Measurements from ENCODE around the gene WNT2B.

The WNT2B gene

GRCh38 chr1:112530832-112531231 lies 22.1 kb downstream of the WNT2B start:
- DNase-seq = no peak

- no peak for DNase-seq
These were observed 23.3 kb downstream of the WNT2B start for GRCh38 chr1:112532064-112532463.

GRCh38 chr1:112533029-112533428 lies 24.3 kb downstream of the WNT2B start:
- no peak for DNase-seq

DNA sequence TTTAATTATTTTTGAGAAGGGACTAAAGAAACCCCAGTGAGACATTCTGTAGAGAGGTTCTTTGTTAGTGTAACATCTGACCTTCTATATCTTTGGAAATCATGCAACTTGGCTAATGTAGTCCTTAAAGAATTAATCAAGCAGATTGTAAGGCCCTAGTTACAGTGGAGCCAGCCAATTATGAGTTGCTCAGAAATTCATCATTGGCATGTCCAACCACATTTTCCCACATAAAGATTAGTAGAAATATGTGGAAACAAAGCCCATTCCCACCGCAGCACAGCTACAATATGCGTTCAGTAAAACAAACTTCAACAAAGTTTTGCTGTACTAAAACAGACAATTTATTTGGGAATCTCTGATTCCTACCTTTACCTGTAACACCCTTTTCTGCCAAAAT lies 27.8 kb downstream of the WNT2B start:
- no peak for DNase-seq

- DNase-seq = no peak
These were observed 28.7 kb downstream of the WNT2B start for GRCh38 chr1:112537456-112537855.

DNA sequence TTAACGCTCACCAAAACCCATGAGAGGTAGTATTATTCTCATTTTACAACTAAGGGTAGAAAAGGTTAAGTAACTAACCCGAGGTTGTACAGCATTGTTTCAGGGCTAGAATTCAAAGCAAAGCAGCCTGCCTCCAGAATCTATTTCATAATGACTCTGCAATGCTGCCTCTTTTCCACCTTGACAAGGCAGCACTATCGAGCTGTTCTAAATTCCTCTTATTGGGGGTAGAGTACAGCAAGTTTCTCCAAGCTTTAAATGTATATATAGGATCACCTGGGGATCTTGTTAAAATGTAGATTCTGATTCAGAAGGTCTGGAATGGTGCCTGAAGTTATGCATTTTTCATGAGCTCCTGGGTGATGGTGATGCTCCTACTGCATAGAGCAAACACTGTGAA lies 30.1 kb downstream of the WNT2B start:
- no peak for DNase-seq

GRCh38 chr1:112540226-112540794 lies 31.5 kb downstream of the WNT2B start:
- no peak for DNase-seq

DNA sequence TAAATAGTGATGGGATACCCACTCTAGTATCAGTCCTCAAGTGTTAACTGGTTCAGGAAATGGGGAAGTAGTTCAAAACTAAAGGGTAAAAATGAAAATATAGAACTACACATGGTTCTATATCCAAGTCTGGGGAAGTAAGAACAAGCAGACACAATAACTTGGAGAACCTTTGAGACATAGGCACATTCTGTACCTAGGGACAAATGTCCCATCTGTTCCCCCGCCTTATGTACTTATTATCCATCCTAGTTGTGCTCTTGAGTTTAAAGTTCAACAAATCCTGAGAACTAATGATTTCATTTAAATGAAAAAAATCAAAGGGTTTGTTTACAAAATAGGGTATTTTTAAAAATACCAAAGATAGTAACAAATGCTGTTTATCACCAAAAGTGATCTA lies 32.5 kb downstream of the WNT2B start:
- DNase-seq = no peak

DNA sequence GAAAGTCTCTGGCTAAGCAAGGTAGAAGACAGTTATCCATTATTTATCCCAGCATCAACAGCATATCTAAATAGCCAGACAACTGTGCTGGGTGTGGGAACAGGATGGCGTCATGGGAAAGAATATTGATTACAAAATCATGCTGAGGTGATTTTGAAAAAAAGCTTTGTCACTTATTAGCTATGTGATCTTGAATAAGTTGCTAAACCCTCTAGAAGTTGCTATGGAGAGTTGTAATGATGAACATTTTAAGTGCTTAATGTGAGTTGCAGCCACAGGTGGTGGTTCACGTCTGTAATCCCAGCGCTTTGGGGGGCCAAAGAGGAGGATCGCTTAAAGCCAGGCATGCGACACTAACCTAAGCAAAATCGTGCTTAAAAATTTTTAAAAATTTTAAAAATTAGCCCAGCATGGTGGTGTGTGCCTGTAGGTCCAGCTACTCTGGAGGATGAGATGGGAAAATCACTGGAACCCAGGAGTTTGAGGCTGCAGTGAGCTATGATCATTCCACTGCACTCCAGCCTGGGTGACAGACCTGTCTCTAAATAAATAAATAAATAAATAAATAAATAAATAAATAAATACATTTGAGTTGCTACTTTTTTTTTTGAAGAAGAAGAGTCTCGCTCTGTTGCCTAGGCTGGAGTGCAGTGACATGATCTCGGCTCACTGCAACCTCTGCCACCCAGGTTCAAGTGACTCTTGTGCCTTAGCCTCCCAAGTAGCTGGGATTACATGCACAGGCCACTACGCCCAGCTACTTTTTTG lies 33.6 kb downstream of the WNT2B start:
- DNase-seq = no peak

GRCh38 chr1:112544011-112544688 lies 35.4 kb downstream of the WNT2B start:
- no peak for DNase-seq

- no peak for DNase-seq
These were observed 36.0 kb downstream of the WNT2B start for GRCh38 chr1:112544751-112545150.

DNA sequence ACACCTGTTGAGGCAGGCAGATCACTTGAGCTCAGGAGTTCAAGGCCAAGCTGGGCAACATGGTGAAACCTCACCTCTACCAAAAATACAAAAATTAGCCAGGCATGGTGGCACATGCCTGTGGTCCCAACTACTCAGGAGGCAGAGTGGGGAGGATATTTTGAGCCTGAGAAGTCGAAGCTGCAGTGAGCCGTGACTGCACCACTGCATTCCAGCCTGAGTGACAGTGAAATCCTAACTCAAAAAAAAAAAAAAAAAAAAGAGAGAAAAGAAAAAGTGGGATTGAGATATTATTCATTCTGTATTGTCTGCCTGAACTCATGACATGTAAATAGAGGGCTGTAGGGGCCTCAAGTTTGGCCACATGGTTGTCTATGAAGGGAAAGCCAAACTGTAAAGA lies 37.3 kb downstream of the WNT2B start:
- no peak for DNase-seq

DNA sequence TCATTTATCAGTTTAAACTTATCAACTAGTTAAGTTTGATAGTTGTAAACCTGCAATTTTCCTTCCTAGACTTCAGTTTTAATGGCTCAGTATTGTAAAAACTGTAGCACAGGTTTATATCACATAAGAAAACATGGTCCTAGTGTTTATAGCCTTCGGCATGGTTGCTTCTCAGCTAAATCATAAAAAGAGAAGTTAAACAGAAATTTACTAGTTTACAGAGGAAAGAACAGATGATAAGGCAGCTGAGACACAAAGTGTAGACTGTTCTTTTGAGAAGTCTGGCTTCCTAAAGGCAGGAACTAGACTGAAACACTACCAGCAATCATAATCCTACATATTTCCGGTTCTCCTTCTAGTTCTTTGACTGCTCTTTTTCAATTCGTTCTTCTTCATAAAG lies 39.8 kb downstream of the WNT2B start:
- DNase-seq = no peak

DNA sequence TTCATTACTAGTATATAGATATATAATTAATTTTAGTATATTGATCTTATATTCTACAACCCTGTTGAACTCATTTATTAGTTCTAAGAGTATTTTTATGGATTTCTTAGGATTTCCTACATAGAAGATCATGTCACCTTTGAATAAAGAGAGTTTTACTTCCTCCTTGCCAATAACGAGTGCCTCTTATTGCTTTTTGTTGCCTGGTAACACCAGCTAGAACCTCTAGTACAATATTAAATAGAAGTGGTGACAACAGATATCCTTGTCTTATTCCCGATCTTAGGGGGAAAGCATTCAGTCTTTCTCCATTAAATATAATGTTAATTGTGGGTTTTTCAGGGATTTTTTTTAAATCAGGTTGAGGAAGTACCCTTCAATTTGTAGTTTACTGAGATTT lies 40.8 kb downstream of the WNT2B start:
- no peak for DNase-seq

DNA sequence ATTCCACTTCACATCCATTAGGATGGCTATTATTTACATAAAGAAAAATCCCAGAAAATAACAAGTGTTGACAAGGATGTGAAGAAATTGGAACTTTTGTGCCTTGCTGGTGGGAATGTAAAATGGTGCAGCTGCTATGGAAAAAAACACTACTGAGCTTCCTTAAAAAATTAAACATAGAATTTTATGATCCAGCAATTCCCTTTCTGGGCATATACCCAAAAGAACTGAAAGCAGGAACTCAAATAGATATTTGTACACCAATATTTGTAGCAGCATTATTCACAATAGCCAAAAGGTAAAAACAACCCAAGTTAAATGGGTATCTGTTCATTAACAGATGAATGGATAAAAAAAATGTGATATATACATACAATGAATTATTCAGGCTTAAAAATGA lies 45.6 kb downstream of the WNT2B start:
- no peak for DNase-seq

DNA sequence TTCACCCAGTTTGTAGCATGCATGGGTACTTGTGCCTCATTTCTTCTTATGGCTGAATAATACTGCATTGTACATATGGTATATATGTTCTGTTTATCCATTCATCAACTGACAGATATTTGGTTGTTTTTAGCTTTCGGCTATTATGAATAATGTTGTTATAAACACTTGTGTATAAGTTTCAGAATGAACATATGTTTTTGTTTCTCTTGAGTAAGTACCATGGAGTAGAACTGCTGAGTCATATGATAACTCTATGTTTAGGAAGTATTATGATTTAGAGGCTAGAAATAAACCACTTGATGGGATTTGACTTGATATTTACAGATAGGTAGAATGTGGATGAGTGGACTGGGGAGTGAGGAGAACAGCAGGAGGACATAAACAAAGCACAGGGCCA lies 48.6 kb downstream of the WNT2B start:
- no peak for DNase-seq

DNA sequence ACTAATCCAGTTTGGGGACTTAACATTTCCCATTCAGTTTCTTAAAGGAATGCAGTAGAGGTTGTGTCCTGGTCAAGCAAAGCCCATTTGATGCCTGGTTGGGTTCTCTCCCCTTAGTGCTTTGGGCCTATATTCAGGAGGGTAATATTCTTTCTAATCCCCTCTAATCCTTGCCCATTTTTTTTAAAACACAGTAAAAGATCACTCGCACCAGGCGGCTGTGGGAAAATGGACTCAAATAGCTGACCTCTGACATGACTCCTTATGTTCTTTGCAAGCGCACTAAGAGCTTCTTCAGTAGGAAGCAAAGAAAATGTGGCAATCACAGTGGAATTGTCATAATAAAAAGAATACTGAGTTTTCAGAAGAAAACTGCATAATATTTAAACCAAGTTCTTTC lies 49.9 kb downstream of the WNT2B start:
- DNase-seq = no peak

DNA sequence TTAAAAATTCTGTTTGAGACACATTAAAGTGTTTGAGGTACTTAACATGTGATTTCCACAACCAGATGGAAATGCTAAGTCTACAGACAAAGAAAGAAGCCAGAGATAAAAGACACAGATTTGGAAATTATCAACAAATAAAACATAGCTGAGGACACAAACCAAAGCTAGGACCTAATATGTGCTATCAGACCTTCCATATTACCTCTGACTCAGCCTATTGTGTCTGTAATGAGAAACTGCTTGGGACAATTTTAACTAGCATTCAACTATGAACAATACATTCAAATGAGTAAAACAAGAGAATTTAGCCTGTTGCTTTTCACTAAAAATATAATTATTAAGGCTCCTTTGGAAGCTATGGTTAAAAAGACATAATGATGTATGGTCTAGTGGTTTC lies 54.6 kb downstream of the WNT2B start:
- DNase-seq = no peak

GRCh38 chr1:112564081-112564480 lies 55.3 kb downstream of the WNT2B start:
- no peak for DNase-seq

DNA sequence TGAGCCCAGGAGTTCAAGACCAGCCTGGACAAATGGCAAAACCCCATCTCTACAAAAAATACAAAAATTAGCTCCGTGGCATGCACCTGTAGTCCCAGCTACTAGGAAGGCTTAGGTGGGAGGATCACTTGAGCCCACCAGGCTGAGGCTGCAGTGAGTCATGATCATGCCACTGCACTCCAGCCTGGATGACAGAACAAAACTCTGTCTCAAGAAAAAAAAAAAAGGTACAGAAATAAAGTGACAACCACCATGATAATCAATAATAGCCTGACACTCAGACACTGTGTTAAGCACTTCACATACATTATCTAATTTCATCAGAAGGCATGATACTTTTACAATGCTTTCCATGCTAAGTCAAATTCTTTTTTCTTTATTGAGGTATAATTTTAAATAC lies 57.0 kb downstream of the WNT2B start:
- DNase-seq = no peak

GRCh38 chr1:112575154-112575804 lies 66.5 kb downstream of the WNT2B start:
- no peak for DNase-seq

GRCh38 chr1:112576240-112576639 lies 67.5 kb downstream of the WNT2B start:
- no peak for DNase-seq
